HG03066 (cell line): Measurements from ENCODE around the gene RPL22L1.
A peak's percentile ranks its signal among the peaks of the same experiment; 100 is the strongest.
"Not testable (repeated sequence)": the region's sequence is repeated elsewhere in the genome, so short reads cannot be mapped to it uniquely, and the experiment has no call there.

Experiments used
- ATAC-seq: cut with Tn5 transposase; IDR thresholded peaks from one replicate; pipeline ENCODE4 v1.9.1; 2021; ENCODE audit warnings: low read depth; ENCODE audit not compliant: unreplicated experiment

Gene RPL22L1

DNA sequence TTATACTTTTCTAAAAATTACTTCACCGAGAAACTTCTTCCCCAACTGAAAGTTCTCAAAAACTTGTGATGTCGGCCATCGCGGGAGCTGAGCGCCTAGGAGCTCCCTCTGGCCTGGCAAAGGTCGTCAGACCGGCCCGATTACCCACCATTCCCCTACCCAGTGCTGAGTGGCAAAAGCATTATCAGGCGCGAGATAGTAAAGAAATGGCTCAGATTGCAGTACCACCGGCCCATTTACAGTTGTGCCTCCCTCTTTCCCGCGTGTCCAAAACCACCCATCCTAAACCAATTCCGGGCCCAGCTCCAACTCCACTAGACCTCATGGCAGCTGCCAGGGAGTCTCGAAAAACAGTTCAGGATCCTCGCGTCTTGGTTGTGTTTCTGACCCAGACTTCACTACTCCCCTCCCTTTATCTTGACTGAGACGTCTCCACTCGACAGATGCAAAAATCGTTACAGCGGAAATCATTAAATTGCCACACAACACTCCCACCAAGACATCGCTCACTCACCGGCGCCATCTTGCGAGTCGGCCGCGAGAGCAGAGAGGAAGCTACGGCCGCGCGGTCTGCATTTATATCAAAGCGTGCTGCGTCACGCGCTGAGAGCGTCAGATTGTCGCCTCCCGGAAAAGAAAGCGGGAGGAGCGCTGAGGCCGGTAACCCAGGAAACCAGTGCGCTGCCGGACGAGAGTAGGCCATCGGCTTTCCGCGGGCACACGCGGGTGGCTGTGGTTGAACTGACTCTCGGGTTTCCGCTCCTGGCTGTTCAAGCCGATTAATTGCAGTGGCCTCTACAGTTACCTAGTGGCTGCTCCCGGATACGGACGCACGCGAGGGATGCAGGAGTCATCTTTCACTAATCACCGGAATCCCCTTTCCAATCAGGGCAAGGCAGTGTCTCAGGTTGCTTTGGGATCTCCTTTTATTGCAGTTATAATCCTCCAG is at the start of gene RPL22L1:
RPL22L1 (minus strand) TSS at position 551 of the 949 bp plus-strand sequence; CDS start at position 523, 28 bp downstream.
- ATAC-seq: peak; percentile 96

DNA sequence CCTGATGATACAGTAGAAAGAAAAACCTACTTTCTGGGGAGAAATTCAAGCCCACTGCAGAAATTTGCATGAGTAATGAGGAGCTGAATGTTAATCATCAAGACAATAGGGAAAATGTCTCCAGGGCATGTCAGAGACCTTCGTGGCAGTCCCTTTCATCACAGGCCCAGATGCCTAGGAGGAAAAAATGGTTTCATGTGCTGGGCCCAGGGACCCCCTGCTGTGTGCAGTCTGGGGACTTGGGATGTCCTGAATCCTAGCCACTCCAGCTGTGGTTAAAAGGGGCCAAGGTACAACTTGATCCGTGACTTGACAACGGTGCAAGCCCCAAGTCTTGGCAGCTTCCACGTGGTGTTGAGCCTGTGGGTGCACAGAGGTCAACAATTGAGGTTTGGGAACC is 48.7 kb upstream of the RPL22L1 start:
- ATAC-seq: no peak

DNA sequence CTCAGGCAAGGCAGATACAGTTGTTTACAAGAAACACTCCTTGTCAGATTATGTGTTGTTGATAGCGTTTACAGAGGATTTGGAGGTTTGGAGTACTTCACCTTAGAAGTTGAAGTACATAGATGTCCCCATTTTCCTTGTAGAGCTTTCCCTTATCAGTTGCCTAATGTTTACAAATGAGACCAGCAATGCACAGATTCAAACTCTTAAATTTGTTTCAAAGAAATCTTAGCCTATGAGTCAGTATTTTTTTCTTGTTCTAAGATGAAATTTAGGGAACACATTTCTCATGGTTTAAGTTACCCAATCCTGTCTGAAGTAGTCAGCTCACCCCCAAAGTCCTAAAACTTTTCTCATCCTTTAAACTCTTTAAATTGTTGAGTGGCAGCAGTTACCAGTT is 44.7 kb upstream of the RPL22L1 start:
- ATAC-seq: no peak

DNA sequence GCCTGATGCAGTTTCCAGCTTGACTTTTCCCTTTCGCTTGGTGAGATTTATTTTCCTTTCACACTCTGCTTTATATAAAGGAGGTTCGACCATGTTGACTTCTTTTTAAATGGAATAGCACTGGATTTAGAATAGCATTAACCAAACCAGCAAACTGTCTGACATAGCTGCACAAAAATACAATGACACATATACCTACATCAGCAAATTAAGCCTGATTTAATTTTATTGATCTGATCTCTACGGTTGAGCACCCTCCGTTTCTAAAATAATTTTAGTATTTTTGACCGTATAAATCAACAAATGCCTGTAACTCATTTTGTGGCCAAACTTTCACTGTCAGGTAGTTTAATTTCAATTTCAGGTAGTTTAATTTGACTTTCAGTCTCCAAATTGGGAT is 44.2 kb upstream of the RPL22L1 start:
- no peak for ATAC-seq

DNA sequence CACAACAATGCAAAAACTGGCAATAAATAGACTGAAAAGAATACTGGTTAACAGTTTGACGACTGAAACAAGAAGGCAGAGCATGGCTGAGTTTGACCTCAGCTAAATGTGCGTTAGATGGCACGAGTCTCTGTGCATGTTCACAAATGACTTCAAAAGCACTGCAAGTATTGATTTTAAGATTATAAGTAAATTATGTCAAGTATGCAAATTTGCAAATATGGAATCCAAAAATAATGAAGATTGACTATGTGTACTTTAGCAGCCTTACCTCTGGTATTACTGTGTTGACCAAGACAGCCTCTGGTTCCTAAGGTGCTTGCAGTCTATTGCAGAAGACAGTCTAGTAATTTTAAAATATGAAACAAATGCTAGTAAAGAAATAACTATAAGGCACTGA is 41.1 kb upstream of the RPL22L1 start:
- ATAC-seq: no peak

DNA sequence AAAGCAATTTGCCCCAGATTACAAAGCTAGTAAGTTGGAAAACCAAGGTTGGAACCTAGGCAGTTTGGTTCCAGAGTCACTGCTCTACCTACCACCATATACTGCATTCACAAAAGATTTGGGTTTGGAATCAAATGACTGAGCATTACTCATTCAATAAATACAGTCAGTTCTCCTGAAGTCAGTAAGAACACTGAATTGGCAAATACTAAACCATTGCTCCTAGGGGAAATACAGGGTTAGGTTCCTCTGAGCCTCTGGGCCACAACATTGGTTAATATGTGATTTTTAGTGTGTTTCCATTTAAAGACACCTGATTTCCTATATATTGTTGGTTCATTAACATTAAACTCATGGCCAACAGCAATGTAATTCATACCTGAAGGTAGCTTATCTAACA is 40.5 kb upstream of the RPL22L1 start:
- no peak for ATAC-seq

DNA sequence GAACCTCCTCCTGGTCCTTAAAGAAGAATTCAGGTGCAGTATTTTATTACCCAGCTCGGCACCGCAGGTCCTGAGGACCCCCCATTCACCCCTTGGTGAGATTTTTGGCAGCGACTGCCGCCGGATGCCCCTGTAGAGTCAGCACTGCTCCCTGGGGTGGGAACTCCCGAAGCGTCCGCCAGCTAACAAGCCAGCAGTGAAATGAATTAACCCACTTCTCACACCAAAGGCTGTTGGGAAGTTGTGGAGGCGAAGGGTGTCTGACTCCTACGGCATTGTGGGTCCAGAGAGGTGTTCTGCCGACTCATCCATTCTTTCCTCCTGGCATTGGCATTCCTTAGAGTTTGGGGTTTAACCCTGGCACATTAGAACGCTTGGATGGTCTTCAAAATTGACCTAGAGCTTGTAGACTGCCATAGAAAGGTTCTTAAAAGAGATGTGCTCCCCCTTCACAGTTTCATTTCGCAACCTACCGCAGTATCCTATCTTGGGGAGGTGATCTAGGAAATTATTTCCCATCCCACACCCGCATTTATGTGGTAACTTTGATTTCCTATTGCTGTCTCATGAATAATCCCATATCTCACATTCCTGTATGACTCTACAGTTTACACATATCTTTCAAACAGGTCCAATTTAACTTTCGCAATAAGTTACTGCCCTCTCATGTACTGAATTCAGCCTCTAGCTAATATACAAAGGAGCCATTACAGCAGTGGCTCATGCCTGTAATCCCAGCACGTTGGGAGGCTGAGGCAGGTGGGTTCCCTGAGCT is 39.3 kb upstream of the RPL22L1 start:
- ATAC-seq: no peak

DNA sequence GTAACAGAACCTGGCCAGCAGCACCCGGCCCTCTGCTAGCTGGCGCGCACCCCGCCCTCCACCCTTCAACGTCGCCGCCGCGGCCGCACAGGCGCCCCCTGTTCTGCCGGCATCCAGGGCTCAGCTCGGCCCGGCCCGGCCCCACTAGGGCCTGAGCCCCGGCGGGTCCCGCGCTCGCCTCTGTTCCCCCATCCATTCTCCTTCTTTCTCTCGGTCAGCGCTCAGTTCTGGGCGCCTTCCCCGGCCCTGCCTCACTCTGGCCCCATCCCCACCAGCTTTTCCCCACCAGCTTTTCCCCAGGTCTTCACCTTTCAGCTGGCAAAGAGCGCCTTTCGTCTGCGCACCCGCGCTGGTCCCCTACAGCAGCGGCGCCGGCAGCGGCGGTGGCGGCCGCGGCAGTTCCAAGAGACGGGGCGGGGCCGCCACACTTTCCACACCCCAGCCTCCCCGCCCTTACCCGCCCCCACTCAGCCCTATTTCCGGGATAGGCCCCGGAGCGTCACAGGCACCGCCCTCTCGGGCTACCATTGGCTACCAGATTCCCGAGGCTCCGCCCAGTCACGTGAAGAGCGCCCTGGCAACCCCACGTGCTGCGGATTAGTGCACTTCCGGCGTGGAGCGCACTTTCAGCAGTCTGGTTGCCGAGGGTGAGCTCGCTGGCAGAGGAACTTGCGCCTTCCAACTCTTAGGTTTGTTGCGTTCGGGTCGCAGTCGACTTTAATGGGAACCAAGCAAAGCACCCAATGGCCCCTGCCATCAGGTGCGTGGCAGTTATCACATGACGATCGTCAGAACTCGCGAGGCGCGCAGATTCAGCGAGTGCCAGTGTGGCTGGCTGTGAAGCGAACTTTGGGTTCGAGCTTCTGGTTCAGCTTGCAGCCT is 38.5 kb upstream of the RPL22L1 start, which contains the start of gene EIF5A2:
EIF5A2 (minus strand) TSS at position 403 of the 882 bp plus-strand sequence. CDS start 831 bp downstream, outside the sequence.
- ATAC-seq: peak; percentile 83

DNA sequence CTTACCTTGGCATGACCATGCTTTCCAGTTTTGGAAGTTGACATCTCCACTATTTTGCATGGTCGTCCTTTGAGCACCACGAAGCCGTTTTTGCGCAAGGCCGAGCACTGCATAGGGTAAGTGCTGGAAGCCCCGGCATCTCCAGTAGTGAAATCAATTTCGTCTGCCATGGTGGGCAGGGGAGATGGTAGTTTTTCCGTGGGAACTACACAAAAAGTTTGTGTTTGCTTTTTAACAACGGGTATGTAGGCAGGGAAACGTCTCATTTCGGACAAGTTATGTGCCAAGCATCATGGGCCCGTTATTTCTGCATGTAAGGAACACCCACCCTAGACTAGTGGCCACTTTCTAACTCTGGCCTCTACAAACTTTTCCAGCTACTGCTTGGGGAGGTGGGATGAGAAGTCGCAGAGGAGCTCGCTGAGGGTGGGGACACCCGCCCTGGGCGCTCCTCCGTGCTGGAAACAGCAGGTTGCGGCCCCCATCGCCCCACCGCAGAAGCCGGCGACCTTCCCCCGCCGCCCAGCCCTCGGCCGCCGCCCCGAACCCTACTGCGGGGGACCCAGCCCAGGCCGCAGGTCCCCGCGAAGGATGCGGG is 37.7 kb upstream of the RPL22L1 start:
- peak; percentile 12 for ATAC-seq

DNA sequence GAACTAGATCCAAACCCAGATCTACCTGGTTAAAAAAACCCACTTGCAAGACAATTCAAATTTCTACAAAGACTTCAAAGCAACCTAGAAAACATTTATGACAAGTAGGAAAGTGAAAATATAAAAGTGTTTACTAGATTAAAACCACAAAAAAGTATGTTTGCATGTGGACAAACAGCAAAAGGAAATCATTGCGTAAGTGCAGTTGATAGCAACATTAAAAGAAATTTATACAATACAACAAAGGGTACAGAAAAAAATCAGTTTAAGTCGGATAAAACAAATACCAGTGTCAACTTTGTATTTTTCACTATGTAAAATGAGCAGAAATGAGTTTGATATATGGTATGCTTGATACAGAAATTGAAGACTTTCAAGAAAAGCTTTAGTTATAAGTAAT is 35.9 kb upstream of the RPL22L1 start:
- ATAC-seq: no peak

DNA sequence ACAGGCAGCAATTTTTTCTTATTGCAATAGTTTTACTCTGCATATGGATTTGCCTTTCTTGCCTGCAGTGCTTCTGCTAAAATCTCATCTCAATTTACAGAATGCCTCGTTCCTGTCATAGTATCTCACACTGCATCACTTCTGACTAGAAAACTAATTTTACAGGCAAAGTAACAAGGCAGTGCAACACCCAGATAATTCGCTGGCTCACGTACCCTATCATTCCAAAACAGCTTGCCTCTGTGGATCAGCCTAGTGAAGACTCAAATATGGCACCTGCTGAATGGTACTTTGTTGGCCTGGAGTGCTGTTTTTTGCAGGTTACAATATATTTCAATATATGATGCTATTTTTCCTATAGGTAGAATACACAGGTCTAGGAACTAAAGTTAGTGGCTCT is 33.1 kb upstream of the RPL22L1 start:
- no peak for ATAC-seq

DNA sequence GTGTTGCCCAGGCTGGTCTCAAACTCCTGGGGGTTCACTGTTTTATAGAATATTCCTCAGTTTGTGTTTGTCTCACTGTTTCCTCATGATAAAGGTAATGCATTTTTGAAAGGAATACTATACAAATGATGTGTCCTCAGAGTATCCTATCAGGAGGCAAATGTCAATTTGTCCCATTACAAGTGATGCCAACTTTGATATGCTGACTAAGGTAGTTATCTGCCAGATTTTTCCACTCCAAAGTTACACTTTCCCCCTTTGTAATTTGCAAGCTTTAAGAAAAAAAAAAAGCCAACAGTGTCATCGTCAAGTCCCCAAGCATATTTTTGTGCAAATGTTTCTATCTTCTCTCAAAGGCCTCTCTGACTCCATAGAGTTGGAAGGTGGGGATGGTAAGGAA is 29.5 kb upstream of the RPL22L1 start:
- no peak for ATAC-seq

DNA sequence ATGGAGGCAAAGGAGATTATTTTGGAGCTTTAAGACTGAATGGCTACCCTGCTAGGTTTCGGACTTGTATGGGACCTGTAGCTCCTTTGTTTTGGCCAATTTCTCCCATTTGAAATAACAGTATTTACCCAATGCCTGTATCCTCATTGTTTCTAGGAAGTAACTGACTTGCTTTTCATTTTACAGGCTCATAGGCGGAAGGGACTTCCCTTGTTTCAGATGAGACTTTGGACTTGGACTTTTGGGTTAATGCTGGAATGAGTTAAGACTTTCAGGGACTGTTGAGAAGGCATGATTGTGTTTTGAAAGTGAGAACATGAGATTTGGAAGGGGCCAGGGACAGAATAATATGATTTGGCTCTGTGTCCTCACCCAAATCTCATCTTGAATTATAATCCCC is 28.0 kb upstream of the RPL22L1 start:
- ATAC-seq: no peak

DNA sequence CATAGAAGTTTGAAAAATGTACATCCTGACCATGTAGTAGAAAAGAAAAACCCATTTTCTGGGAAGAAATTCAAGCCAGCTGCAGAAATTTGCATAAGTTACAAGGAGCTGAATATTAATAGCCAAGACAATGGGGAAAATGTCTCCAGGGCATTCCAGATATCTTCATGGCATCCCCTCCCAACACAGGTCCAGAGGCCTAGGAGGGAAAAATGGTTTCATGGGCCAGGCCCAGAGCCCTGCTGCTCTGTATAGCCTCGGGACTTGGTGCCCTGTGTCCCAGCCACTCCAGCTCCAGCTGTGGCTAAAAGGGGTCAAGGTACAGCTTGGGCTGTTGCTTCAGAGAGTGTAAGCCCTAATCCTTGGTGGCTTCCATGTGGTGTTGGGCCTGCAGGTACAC is 27.2 kb upstream of the RPL22L1 start:
- not testable (repeated sequence) for ATAC-seq

DNA sequence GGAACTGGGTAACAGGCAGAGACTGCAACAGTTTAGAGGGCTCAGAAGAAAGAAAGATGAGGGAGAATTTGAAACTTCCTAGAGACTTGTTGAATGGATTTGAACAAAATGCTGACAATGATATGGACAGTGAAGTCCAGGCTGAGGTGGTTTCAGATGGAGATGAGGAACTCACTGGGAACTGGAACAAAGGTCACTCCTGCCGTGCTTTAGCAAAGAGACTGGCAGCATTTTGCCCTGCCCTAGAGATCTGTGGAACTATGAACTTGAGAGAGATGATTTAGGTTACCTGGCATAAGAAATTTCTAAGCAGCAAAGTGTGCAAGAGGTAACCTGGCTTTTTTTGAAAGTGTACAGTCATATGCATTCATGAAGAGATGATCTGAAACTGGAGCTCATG is 26.8 kb upstream of the RPL22L1 start:
- no peak for ATAC-seq

DNA sequence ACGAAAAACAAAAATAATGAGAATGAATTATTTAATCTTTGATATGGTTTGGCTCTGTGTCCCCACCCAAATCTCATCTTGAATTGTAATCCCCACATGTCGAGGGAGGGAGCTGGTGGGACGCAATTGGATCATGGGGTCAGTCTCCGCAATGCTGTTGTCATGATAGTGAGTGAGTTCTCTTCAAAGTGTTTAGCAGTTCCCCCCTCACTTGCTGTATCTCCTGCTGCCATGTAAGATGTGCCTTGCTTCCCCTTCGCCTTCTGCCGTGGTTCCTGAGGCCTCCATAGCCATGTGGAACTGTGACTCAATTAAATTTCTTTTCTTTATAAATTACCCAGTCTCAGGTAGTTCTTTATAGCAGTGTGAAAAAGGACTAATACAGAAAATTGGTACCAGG is 26.3 kb upstream of the RPL22L1 start:
- not testable (repeated sequence) for ATAC-seq

DNA sequence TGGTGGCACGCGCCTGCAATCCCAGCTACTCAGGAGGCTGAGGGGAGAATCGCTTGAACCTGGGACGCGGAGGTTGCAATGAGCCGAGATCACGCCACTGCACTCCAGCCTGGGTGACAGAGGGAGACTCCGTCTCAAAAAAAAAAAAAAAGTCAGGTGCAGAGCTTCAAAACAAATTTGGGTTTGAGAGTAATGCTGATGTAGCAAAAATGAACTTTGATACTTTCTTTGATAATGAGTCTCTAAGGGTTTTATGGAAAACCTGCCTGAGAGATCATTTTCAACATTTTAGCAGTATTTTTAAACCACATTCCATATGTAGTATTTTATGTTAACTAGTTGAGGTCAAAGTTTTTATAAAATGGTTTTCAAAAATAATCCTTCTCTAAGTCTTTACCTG is 23.9 kb upstream of the RPL22L1 start:
- ATAC-seq: no peak

DNA sequence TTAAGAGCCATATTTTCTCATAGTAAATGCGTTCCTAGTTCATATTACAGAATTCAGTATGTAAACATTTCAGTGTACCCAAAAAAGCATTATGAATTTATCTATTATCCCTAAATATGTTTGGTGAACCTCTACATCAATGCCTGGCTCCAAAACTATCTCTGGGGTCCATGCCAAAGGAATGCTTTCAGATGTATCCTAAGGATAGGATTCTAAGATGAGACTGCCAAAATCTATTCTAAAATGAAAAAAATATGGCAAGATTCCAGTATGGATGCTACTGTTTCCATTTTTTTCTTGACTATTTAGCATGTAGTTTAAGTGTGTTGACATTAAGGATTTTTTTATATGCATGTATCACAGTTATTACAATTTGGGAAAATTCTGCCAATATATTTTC is 19.6 kb upstream of the RPL22L1 start:
- no peak for ATAC-seq

DNA sequence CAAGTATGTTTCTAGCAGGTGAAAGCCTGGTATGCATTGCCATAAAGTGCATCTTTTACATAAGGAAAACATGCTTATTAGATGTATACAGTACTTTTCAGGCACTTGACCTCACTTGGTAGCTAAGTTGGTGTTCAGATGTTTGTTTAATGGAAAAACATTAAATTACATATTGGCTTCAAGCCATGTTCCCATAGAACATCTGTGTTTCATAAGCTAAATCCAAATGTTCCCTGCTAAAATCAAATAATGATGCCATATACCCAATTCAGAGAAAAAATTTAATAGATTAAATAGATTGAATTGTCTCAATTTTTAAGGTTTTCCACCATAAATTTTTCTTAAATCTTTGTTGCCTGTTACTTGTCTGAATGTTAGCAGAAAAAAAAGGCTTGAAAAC is 19.1 kb upstream of the RPL22L1 start:
- no peak for ATAC-seq
